Spleen (tissue), 7 donors: Measurements from ENCODE around the gene OPRL1.

Experiments used
- CTCF ChIP-seq, 11 experiments: fragments of 200-600 bp in 7 of 11; fragments of 450-650 bp in 4 of 11; sonication (generic) in 4 of 11; IDR thresholded peaks in 8 of 11; conservative IDR thresholded peaks in 3 of 11; 1 replicate in 7 of 11; 2 replicates in 4 of 11; pipeline versions ENCODE4 v1.4.0 to v1.8.0; 2016 to 2021; ENCODE audit warnings: antibody characterized with exemption in 11 of 11, inconsistent platforms in 4 of 11, mild to moderate bottlenecking in 1 of 11
- POLR2AphosphoS5 ChIP-seq, 3 donors: sonication (generic); formaldehyde crosslinking; IDR thresholded peaks; one replicate each; pipeline ENCODE4 v1.5.1; 2017; ENCODE audit warnings: antibody characterized with exemption in 3 of 3
- donor health status: DM: no; HTN: no; CAD: no; lungs with moderate emphysema.
- donor health status: DM: no; HTN: no; CAD: no.
- donor health status: DM: no; HTN: no; CAD: no.

- no peak for TF ChIP-seq CTCF (IDR thresholded peaks at IDR 0.05 in 8 of 11, conservative IDR thresholded peaks at IDR 0.05 in 3 of 11)
- no peak for TF ChIP-seq POLR2AphosphoS5 (IDR thresholded peaks at IDR 0.05)
These were observed 41.7 kb upstream of the OPRL1 start for GRCh38 chr20:64038224-64038564.
